ENCODE data around the gene PEX19. TPM values are rescaled to one million over a fixed set of nuclear protein-coding genes. Genes with fewer than 3 reads are reported as not detected.

Gene PEX19
- total and polyA plus RNA-seq, 10 of the 15 experiments (the other 5 are each of a cell fraction or from before 2014, with no cell fraction given): 27.1 to 58.1 (median 39.6) TPM

DNA sequence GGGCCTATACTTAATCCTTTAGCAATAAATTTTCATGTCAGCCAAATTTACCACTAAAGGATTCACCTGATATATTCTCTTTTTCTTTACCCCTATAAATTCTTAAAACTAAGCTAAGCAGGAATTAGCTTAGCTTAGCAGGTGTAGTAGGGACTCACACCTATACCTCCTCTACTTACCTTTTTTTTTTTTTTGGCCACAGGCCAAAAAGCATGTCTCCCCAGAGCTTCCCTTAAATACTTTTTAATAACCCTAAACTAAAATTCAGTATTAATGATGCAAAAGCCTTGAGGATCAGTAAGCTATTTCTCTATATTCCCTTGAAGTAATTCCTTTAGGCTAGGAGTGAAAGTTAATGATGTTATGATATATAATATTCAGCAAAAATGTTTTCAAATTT lies 56.5 kb downstream of the PEX19 start:
- RAD21 ChIA-PET (ENCODE audit: unreplicated experiment): interaction anchor here (1.0 to 2.2 kb wide), 5 partner anchors 9 to 56 kb away, joined by 3 to 7 read pairs (median 3); partner anchors contain the start of gene PEX19

More for the DNA sequence above, 56.5 kb downstream of the PEX19 start:
- Histone ChIP-seq H3K4me2 (ENCODE audit: control insufficient read depth, insufficient read depth) (no peak overlapping the region), H2AFZ (ENCODE audit: control insufficient read depth, low read depth, low read length) (no peak overlapping the region), H3K27ac (ENCODE audit: control insufficient read depth, insufficient read depth) (no peak overlapping the region), H3K79me2 (ENCODE audit: control insufficient read depth, insufficient read depth, low read length) (no peaks in the 10 kb centered on the region), H3K9ac (ENCODE audit: control insufficient read depth, insufficient read depth, low read length) (no peak overlapping the region), H3K4me1 (ENCODE audit: control insufficient read depth, insufficient read depth, low read length) (no peaks in the 10 kb centered on the region; the same call in 1 of the 2 replicates), H3K36me3 (ENCODE audit: control insufficient read depth in 2 of 2, insufficient read depth in 2 of 2, low read length in 1 of 2) (peaks cover 16 to 57% of the 10 kb centered on the region in 2 experiments), H3K27me3 (replicated peaks in 1 of 2; ENCODE audit: control insufficient read depth in 2 of 2, insufficient read depth in 2 of 2, low read length in 1 of 2) (no peaks in the 10 kb centered on the region), H3K4me3 (no peak overlapping the region), H4K20me1 (ENCODE audit: control insufficient read depth, insufficient read depth) (no peaks in the 10 kb centered on the region), H3K9me3 (replicated peaks; ENCODE audit: control insufficient read depth, insufficient read depth, low read length) (no peaks in the 10 kb centered on the region)
- DNase-seq (ENCODE audit: low read depth, low spot score) (no peak), FAIRE-seq (no peak), ATAC-seq (no peak)
- no TSS peak for BruUV-seq (replicated peaks)
- in situ Hi-C loops (cut with MboI): no loop called here
- intact Hi-C loops (cut with micrococcal nuclease; ENCODE audit: unreplicated experiment): no loop called here
- TF ChIP-seq PAX5 (IDR thresholded peaks at IDR 0.05; ENCODE audit: borderline replicate concordance, low read depth, low read length) (no peak), EED (IDR thresholded peaks at IDR 0.05; ENCODE audit: low read depth) (no peak), TAF1 (IDR thresholded peaks at IDR 0.05; ENCODE audit: borderline replicate concordance, low read depth, low read length) (no peak), ZNF622 (IDR thresholded peaks at IDR 0.05) (no peak), BHLHE40 (IDR thresholded peaks at IDR 0.05; ENCODE audit: borderline replicate concordance in 1 of 2, low read depth in 2 of 2, low read length in 1 of 2) (no peak), ZZZ3 (IDR thresholded peaks at IDR 0.05; ENCODE audit: control insufficient read depth, insufficient read length, low read depth) (no peak), BMI1 (IDR thresholded peaks at IDR 0.05; ENCODE audit: borderline replicate concordance) (no peak), SMARCA5 (IDR thresholded peaks at IDR 0.05) (no peak), RB1 (IDR thresholded peaks at IDR 0.05; ENCODE audit: borderline replicate concordance) (no peak)
- TF ChIP-seq, protein P1, sequence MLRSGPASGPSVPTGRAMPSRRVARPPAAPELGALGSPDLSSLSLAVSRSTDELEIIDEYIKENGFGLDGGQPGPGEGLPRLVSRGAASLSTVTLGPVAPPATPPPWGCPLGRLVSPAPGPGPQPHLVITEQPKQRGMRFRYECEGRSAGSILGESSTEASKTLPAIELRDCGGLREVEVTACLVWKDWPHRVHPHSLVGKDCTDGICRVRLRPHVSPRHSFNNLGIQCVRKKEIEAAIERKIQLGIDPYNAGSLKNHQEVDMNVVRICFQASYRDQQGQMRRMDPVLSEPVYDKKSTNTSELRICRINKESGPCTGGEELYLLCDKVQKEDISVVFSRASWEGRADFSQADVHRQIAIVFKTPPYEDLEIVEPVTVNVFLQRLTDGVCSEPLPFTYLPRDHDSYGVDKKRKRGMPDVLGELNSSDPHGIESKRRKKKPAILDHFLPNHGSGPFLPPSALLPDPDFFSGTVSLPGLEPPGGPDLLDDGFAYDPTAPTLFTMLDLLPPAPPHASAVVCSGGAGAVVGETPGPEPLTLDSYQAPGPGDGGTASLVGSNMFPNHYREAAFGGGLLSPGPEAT (IDR thresholded peaks at IDR 0.05; ENCODE audit: low read depth): no peak
- TF ChIP-seq, protein P2, sequence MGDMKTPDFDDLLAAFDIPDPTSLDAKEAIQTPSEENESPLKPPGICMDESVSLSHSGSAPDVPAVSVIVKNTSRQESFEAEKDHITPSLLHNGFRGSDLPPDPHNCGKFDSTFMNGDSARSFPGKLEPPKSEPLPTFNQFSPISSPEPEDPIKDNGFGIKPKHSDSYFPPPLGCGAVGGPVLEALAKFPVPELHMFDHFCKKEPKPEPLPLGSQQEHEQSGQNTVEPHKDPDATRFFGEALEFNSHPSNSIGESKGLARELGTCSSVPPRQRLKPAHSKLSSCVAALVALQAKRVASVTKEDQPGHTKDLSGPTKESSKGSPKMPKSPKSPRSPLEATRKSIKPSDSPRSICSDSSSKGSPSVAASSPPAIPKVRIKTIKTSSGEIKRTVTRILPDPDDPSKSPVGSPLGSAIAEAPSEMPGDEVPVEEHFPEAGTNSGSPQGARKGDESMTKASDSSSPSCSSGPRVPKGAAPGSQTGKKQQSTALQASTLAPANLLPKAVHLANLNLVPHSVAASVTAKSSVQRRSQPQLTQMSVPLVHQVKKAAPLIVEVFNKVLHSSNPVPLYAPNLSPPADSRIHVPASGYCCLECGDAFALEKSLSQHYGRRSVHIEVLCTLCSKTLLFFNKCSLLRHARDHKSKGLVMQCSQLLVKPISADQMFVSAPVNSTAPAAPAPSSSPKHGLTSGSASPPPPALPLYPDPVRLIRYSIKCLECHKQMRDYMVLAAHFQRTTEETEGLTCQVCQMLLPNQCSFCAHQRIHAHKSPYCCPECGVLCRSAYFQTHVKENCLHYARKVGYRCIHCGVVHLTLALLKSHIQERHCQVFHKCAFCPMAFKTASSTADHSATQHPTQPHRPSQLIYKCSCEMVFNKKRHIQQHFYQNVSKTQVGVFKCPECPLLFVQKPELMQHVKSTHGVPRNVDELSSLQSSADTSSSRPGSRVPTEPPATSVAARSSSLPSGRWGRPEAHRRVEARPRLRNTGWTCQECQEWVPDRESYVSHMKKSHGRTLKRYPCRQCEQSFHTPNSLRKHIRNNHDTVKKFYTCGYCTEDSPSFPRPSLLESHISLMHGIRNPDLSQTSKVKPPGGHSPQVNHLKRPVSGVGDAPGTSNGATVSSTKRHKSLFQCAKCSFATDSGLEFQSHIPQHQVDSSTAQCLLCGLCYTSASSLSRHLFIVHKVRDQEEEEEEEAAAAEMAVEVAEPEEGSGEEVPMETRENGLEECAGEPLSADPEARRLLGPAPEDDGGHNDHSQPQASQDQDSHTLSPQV (IDR thresholded peaks at IDR 0.05): no peak
- TF ChIP-seq, protein P3, sequence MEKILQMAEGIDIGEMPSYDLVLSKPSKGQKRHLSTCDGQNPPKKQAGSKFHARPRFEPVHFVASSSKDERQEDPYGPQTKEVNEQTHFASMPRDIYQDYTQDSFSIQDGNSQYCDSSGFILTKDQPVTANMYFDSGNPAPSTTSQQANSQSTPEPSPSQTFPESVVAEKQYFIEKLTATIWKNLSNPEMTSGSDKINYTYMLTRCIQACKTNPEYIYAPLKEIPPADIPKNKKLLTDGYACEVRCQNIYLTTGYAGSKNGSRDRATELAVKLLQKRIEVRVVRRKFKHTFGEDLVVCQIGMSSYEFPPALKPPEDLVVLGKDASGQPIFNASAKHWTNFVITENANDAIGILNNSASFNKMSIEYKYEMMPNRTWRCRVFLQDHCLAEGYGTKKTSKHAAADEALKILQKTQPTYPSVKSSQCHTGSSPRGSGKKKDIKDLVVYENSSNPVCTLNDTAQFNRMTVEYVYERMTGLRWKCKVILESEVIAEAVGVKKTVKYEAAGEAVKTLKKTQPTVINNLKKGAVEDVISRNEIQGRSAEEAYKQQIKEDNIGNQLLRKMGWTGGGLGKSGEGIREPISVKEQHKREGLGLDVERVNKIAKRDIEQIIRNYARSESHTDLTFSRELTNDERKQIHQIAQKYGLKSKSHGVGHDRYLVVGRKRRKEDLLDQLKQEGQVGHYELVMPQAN (conservative IDR thresholded peaks at IDR 0.05): no peak
- TF ChIP-seq, protein P4, sequence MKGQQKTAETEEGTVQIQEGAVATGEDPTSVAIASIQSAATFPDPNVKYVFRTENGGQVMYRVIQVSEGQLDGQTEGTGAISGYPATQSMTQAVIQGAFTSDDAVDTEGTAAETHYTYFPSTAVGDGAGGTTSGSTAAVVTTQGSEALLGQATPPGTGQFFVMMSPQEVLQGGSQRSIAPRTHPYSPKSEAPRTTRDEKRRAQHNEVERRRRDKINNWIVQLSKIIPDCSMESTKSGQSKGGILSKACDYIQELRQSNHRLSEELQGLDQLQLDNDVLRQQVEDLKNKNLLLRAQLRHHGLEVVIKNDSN (IDR thresholded peaks at IDR 0.05; ENCODE audit: borderline replicate concordance, extremely low read length, insufficient read depth, low read depth, low read length): no peak
- ChIA-PET SMC1A (ENCODE audit: uncharacterized antibody, unreplicated experiment) (interaction anchor here (0.6 to 3.3 kb wide), 9 partner anchors 8 to 60 kb away, joined by 3 to 17 read pairs (median 5); no protein-coding TSS in a partner anchor), CTCF (interaction anchor here (0.8 to 6.3 kb wide), 9 partner anchors 8 to 148 kb away, joined by 3 to 40 read pairs (median 9); partner anchors contain the start of gene PEX19), POLR2A (interaction anchor here (0.6 to 1.3 kb wide), 2 partner anchors 11 to 198 kb away, joined by 3 to 4 read pairs; no protein-coding TSS in a partner anchor)
